GM18502 (cell line): ENCODE data around the gene NFAT5.
A peak's percentile ranks its signal among the peaks of the same experiment; 100 is the strongest.
"Not testable (repeated sequence)": the region's sequence is repeated elsewhere in the genome, so short reads cannot be mapped to it uniquely, and the experiment has no call there.

Experiments used
- ATAC-seq: cut with Tn5 transposase; IDR thresholded peaks from one replicate; pipeline ENCODE4 v1.9.1; 2021; ENCODE audit warnings: mild to moderate bottlenecking; ENCODE audit not compliant: unreplicated experiment, poor library complexity

Gene NFAT5

DNA sequence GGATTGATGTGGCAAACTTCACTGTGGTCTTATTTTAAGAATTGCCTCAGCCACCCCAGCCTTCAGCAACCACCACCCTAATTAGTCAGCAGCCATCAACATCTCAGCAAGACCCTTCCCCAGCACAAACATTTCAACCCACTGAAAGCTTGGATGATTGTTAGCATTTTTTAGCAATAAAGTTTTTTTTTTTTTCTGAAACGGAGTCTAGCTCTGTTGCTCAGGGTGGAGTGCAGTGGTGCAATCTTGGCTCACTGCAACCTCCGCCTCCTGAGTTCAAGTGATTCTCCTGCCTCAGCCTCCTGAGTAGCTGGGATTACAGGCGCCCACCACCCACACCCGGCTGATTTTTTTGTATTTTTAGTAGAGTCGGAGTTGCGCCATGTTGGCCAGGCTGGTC lies 19.1 kb upstream of the NFAT5 start:
- ATAC-seq, result not testable (repeated sequence)

- ATAC-seq, result no peak
These were observed 12.4 kb upstream of the NFAT5 start for GRCh38 chr16:69553332-69553731.

- no peak for ATAC-seq
These were observed 11.3 kb upstream of the NFAT5 start for GRCh38 chr16:69554495-69554894.

GRCh38 chr16:69555437-69555836 lies 10.3 kb upstream of the NFAT5 start:
- no peak for ATAC-seq

DNA sequence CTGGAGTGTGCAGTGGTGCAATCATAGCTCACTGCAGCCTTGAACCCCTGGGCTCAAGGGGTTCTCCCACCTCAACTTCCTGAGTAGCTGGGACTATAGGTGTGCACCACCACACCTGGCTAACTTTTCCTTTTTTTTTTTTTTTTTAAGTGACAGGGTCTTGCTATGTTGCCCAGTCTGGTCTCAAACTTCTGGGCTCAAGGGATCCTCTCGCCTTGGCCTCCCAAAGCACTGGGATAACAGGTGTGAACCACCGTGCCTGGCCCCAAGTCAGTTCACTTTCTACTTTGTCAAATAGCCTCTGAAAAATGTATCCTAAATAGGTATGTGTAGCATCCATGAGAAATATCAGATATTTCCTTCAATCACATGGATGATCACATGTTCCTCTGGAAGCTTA lies 9.9 kb upstream of the NFAT5 start:
- ATAC-seq, result no peak

- no peak for ATAC-seq
These were observed 6.6 kb upstream of the NFAT5 start for GRCh38 chr16:69559164-69559563.

DNA sequence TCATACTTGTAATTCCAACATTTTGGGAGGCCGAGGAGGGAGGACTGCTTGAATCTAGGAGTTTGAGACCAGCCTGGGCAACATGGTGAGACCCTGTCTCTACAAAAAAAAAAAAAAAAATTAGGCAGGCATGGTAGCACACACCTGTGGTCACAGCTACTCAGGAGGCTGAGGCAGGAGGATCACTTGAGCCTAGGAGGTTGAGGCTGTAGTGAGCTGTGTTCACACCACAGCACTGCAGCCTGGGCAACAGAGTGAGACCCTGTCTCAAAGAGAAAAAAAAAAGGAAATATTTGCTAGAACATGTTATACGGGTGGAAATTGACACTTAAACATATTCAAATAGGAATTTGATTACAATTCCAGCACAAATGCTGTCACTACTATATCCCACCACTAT lies 4.4 kb upstream of the NFAT5 start:
- ATAC-seq, result not testable (repeated sequence)

DNA sequence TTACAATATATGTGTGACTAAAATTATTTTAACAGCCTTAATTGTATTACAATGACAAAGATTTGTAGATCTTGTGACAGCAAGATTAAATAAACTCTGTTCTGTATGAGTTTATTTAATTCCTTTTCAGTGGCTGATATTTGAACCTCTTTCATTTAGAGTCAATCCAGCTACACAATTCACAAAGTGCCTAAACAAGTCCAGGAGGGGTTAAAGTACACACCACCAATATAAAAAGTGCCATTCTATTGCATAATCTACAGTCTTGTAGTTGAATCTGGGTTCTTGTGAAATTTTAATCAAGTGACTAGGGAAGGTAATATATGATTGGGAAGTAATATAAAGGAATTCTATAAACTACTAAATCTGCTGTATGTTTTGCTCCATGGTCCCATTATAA lies 3.9 kb upstream of the NFAT5 start:
- ATAC-seq, result no peak

DNA sequence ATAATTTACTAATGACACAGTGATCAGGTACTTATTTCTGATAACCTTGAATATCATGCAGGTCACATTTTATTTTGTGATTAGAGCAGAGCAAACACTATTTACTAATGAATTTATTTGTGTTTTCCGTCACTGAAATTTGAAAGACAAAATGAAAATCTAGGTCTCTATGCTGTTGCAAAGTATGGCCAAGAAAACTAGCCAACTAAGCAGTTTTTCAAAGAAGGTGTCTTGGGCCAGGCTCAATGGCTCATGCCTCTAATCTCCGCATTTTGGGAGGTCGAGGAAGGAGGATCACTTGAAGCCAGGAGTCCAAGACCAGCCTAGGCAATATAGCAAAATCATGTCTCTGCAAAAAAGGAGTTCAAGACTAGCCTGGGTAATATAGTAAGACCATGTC lies 3.0 kb upstream of the NFAT5 start:
- ATAC-seq, result no peak

GRCh38 chr16:69563605-69564580 lies 1.9 kb upstream of the NFAT5 start:
- peak; percentile 45 for ATAC-seq

DNA sequence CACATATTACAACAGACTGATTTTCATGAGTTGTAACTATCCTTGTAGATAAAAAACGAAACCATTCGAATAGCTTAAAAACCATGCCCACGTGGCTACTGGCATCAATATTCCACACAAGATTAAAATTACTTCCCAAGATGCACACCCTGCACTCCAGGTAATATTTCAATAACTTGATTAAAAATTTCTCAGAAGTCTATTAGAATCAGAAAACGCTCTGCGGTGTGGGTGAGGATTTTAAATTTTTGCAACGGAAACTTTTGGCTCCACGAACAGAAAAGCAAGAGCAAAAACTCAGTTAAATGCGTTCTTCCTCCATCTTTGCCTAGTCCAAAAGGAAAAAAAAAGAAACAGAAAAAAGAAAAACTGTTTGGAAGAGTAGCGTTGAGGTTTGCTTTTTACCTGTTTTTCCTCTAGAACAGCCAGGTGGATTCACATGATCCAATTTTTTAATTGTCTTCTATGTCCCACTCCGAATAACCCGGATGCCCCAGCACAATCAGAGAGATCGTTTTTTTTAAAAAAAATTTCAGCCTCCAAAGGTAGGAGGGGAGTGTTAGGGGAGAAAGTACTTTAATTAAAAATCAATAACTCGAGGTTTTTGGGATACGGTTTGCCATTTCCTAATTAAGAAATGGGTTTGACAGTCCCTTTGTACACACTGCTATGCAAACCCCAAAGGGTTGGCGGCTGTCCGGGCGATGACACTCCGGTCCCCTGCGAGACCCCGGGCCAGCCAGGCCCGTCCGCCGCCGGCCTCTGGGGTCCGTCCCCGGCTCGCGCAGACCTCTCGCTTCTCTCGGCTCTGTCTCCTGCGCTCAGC lies 708 bp upstream of the NFAT5 start:
- ATAC-seq, result peak; percentile 23

GRCh38 chr16:69566240-69566980 lies 644 bp downstream of the NFAT5 start:
- peak; percentile 17 for ATAC-seq

GRCh38 chr16:69566981-69567680 lies 1.4 kb downstream of the NFAT5 start:
- no peak for ATAC-seq

- no peak for ATAC-seq
These were observed 2.9 kb downstream of the NFAT5 start for GRCh38 chr16:69568676-69569075.

GRCh38 chr16:69578771-69579170 lies 13.0 kb downstream of the NFAT5 start:
- ATAC-seq, result not testable (repeated sequence)

- ATAC-seq, result no peak
These were observed 14.2 kb downstream of the NFAT5 start for GRCh38 chr16:69579783-69580481.

- no peak for ATAC-seq
These were observed 15.5 kb downstream of the NFAT5 start for GRCh38 chr16:69581297-69581696.

- not testable (repeated sequence) for ATAC-seq
These were observed 18.7 kb downstream of the NFAT5 start for GRCh38 chr16:69584493-69584892.
